ENCODE results near the gene TAMM41.
"Not testable (repeated sequence)": the region's sequence is repeated elsewhere in the genome, so short reads cannot be mapped to it uniquely, and the experiment has no call there.

The TAMM41 gene

GRCh38 chr3:11757929-11758328 is 88.8 kb downstream of the TAMM41 start:
- Histone ChIP-seq H3K9me3 (ENCODE audit: severe bottlenecking) (no peaks in the 10 kb centered on the region), H3K4me3 (ENCODE audit: low read depth, low read length) (peak overlapping the region; percentile 32), H3K36me3 (no peaks in the 10 kb centered on the region), H3K27me3 (ENCODE audit: insufficient read depth, low read depth, severe bottlenecking) (no peaks in the 10 kb centered on the region), H3K27ac (peak overlapping the region; percentile 80)
- peak; percentile 50 for DNase-seq
- TF ChIP-seq, protein P1, sequence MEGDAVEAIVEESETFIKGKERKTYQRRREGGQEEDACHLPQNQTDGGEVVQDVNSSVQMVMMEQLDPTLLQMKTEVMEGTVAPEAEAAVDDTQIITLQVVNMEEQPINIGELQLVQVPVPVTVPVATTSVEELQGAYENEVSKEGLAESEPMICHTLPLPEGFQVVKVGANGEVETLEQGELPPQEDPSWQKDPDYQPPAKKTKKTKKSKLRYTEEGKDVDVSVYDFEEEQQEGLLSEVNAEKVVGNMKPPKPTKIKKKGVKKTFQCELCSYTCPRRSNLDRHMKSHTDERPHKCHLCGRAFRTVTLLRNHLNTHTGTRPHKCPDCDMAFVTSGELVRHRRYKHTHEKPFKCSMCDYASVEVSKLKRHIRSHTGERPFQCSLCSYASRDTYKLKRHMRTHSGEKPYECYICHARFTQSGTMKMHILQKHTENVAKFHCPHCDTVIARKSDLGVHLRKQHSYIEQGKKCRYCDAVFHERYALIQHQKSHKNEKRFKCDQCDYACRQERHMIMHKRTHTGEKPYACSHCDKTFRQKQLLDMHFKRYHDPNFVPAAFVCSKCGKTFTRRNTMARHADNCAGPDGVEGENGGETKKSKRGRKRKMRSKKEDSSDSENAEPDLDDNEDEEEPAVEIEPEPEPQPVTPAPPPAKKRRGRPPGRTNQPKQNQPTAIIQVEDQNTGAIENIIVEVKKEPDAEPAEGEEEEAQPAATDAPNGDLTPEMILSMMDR (IDR thresholded peaks at IDR 0.05; ENCODE audit: low read depth, low read length), result no peak

GRCh38 chr3:11757441-11757875 is 89.2 kb downstream of the TAMM41 start:
- peak; percentile 73 for DNase-seq
- peak overlapping the region; percentile 32 for H3K4me3 ChIP-seq (ENCODE audit: low read depth, low read length)
- TF ChIP-seq, protein P1 (IDR thresholded peaks at IDR 0.05; ENCODE audit: low read depth, low read length), result no peak
- no peaks in the 10 kb centered on the region for H3K9me3 ChIP-seq (ENCODE audit: severe bottlenecking)
- no peaks in the 10 kb centered on the region for H3K36me3 ChIP-seq
- H3K27ac ChIP-seq, result peak overlapping the region; percentile 80
- H3K27me3 ChIP-seq (ENCODE audit: insufficient read depth, low read depth, severe bottlenecking), result no peaks in the 10 kb centered on the region

- DNase-seq, result no peak
- TF ChIP-seq, protein P1 (IDR thresholded peaks at IDR 0.05; ENCODE audit: low read depth, low read length), result no peak
- Histone ChIP-seq H3K9me3 (ENCODE audit: severe bottlenecking) (no peaks in the 10 kb centered on the region), H3K36me3 (no peaks in the 10 kb centered on the region), H3K27ac (no peak overlapping the region), H3K27me3 (ENCODE audit: insufficient read depth, low read depth, severe bottlenecking) (no peaks in the 10 kb centered on the region), H3K4me3 (ENCODE audit: low read depth, low read length) (no peak overlapping the region)
Measured at GRCh38 chr3:11755276-11755675, 91.4 kb downstream of the TAMM41 start.

GRCh38 chr3:11752254-11752653 is 94.4 kb downstream of the TAMM41 start:
- H3K4me3 ChIP-seq (ENCODE audit: low read depth, low read length); H3K27me3 ChIP-seq (ENCODE audit: insufficient read depth, low read depth, severe bottlenecking); H3K36me3 ChIP-seq; H3K9me3 ChIP-seq (ENCODE audit: severe bottlenecking); H3K27ac ChIP-seq; DNase-seq: not testable (repeated sequence)

GRCh38 chr3:11748306-11748705 is 98.4 kb downstream of the TAMM41 start:
- not testable (repeated sequence) for H3K9me3 ChIP-seq (ENCODE audit: severe bottlenecking); H3K27ac ChIP-seq; H3K36me3 ChIP-seq; H3K27me3 ChIP-seq (ENCODE audit: insufficient read depth, low read depth, severe bottlenecking); H3K4me3 ChIP-seq (ENCODE audit: low read depth, low read length); DNase-seq
